Measurements from ENCODE around the gene ENOX1.

ENOX1 gene

DNA sequence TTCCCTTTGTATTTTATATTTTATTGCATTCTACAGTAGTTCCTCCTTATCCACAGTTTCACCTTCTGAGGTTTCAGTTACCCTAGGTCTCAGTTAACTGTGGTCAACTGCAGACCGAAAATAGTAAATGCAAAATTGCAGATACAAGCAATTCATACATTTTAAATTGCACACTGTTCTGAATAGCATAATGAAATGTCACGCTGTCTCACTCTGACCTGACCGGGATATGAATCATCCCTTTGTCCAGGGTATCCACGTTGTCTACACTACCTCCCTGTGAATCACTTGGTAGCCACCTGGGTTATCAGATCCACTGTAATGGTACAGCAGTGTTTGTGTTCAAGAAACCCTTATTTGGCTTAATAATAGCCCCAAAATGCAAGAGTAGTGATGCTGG, 438.4 kb downstream of the ENOX1 start:
- no peak overlapping the region for H2AK5ac ChIP-seq (ENCODE audit: low read length)
- no peak overlapping the region for H3K4me2 ChIP-seq (ENCODE audit: low read length)
- H3K9ac ChIP-seq (ENCODE audit: low read length), result no peak overlapping the region
- H3K18ac ChIP-seq (ENCODE audit: low read length), result no peak overlapping the region
- no peak overlapping the region for H3K4me3 ChIP-seq (ENCODE audit: low read length)
- no peaks in the 10 kb centered on the region for H3K79me2 ChIP-seq (ENCODE audit: control insufficient read depth, insufficient read depth, low read length)
- no peak overlapping the region for H4K8ac ChIP-seq (ENCODE audit: low read depth, low read length)
- H3K23ac ChIP-seq (ENCODE audit: low read length), result no peak overlapping the region
- H3K27me3 ChIP-seq (ENCODE audit: insufficient read depth, low read length, poor library complexity), result no peaks in the 10 kb centered on the region
- no CpG with 5 or more reads among the region's 4 CpGs for WGBS (ENCODE audit: extremely low coverage, insufficient coverage, low lambda C conversion rate)
- no peak overlapping the region for H2BK120ac ChIP-seq (ENCODE audit: low read depth, low read length)
- no peaks in the 10 kb centered on the region for H3K36me3 ChIP-seq (ENCODE audit: control insufficient read depth, insufficient read depth, low read length)
- H3K4me1 ChIP-seq (ENCODE audit: control insufficient read depth, low read depth, low read length), result peaks cover 4% of the 10 kb centered on the region
- H2BK15ac ChIP-seq (replicated peaks; ENCODE audit: low read depth), result no peak overlapping the region
- H3K4ac ChIP-seq (ENCODE audit: low read depth, low read length), result no peak overlapping the region
- H2BK5ac ChIP-seq (ENCODE audit: low read length), result no peak overlapping the region
- no peak overlapping the region for H4K5ac ChIP-seq (ENCODE audit: low read length)
- H3K79me1 ChIP-seq (ENCODE audit: low read length), result no peaks in the 10 kb centered on the region
- DNase-seq, result no peak
- H3K27ac ChIP-seq (ENCODE audit: low read depth, low read length), result no peak overlapping the region
- no peak overlapping the region for H3K56ac ChIP-seq (ENCODE audit: low read length)

DNA sequence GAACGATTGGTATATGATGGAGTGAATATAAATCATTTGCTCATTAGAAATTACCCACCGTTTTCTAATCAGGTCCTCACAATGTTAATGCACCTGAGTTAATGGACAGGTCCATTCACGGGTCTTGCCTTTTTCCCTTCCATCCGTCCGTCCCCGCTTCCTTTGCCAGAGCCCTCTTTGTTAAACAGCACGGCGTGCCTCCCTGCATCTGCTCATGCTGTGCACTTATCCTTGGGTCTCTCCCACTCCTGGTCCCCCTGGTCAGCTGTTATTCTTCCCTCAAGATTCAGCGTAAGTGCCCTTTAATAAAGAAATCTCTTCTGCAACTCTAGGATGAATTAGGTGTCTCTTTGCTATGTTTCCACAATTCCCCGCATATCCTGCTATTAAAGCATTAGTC, 438.9 kb downstream of the ENOX1 start:
- H3K4me1 ChIP-seq (ENCODE audit: control insufficient read depth, low read depth, low read length), result peaks cover 4% of the 10 kb centered on the region
- H4K5ac ChIP-seq (ENCODE audit: low read length), result no peak overlapping the region
- H3K79me2 ChIP-seq (ENCODE audit: control insufficient read depth, insufficient read depth, low read length), result no peaks in the 10 kb centered on the region
- no peak overlapping the region for H2AK5ac ChIP-seq (ENCODE audit: low read length)
- no peak overlapping the region for H2BK120ac ChIP-seq (ENCODE audit: low read depth, low read length)
- no peaks in the 10 kb centered on the region for H3K27me3 ChIP-seq (ENCODE audit: insufficient read depth, low read length, poor library complexity)
- no peak overlapping the region for H3K4ac ChIP-seq (ENCODE audit: low read depth, low read length)
- H3K79me1 ChIP-seq (ENCODE audit: low read length), result no peaks in the 10 kb centered on the region
- H4K8ac ChIP-seq (ENCODE audit: low read depth, low read length), result no peak overlapping the region
- H2BK5ac ChIP-seq (ENCODE audit: low read length), result no peak overlapping the region
- H3K4me3 ChIP-seq (ENCODE audit: low read length), result no peak overlapping the region
- no peak overlapping the region for H3K18ac ChIP-seq (ENCODE audit: low read length)
- H3K23ac ChIP-seq (ENCODE audit: low read length), result no peak overlapping the region
- H3K36me3 ChIP-seq (ENCODE audit: control insufficient read depth, insufficient read depth, low read length), result no peaks in the 10 kb centered on the region
- H3K9ac ChIP-seq (ENCODE audit: low read length), result no peak overlapping the region
- H3K56ac ChIP-seq (ENCODE audit: low read length), result no peak overlapping the region
- no peak for DNase-seq
- no CpG with 5 or more reads among the region's 10 CpGs for WGBS (ENCODE audit: extremely low coverage, insufficient coverage, low lambda C conversion rate)
- H2BK15ac ChIP-seq (replicated peaks; ENCODE audit: low read depth), result no peak overlapping the region
- H3K27ac ChIP-seq (ENCODE audit: low read depth, low read length), result no peak overlapping the region
- H3K4me2 ChIP-seq (ENCODE audit: low read length), result no peak overlapping the region

GRCh38 chr13:43346427-43346826, 440.3 kb downstream of the ENOX1 start:
- H2BK120ac ChIP-seq (ENCODE audit: low read depth, low read length), result no peak overlapping the region
- no peak overlapping the region for H4K8ac ChIP-seq (ENCODE audit: low read depth, low read length)
- H2AK5ac ChIP-seq (ENCODE audit: low read length), result no peak overlapping the region
- WGBS (ENCODE audit: extremely low coverage, insufficient coverage, low lambda C conversion rate), result no CpG with 5 or more reads among the region's 4 CpGs
- no peak overlapping the region for H3K27ac ChIP-seq (ENCODE audit: low read depth, low read length)
- no peak overlapping the region for H4K5ac ChIP-seq (ENCODE audit: low read length)
- no peaks in the 10 kb centered on the region for H3K79me1 ChIP-seq (ENCODE audit: low read length)
- no peak overlapping the region for H3K4ac ChIP-seq (ENCODE audit: low read depth, low read length)
- no peaks in the 10 kb centered on the region for H3K36me3 ChIP-seq (ENCODE audit: control insufficient read depth, insufficient read depth, low read length)
- no peaks in the 10 kb centered on the region for H3K27me3 ChIP-seq (ENCODE audit: insufficient read depth, low read length, poor library complexity)
- H3K79me2 ChIP-seq (ENCODE audit: control insufficient read depth, insufficient read depth, low read length), result no peaks in the 10 kb centered on the region
- no peak overlapping the region for H3K9ac ChIP-seq (ENCODE audit: low read length)
- H3K23ac ChIP-seq (ENCODE audit: low read length), result no peak overlapping the region
- DNase-seq, result peak; percentile 32
- no peak overlapping the region for H3K18ac ChIP-seq (ENCODE audit: low read length)
- H2BK5ac ChIP-seq (ENCODE audit: low read length), result no peak overlapping the region
- H3K4me1 ChIP-seq (ENCODE audit: control insufficient read depth, low read depth, low read length), result peaks cover 4% of the 10 kb centered on the region
- no peak overlapping the region for H3K56ac ChIP-seq (ENCODE audit: low read length)
- no peak overlapping the region for H3K4me3 ChIP-seq (ENCODE audit: low read length)
- no peak overlapping the region for H2BK15ac ChIP-seq (replicated peaks; ENCODE audit: low read depth)
- H3K4me2 ChIP-seq (ENCODE audit: low read length), result no peak overlapping the region

GRCh38 chr13:43343645-43344044, 443.1 kb downstream of the ENOX1 start:
- no CpG with 5 or more reads among the region's 2 CpGs for WGBS (ENCODE audit: extremely low coverage, insufficient coverage, low lambda C conversion rate)
- H3K4me1 ChIP-seq (ENCODE audit: control insufficient read depth, low read depth, low read length), result peaks cover 4% of the 10 kb centered on the region
- no peaks in the 10 kb centered on the region for H3K36me3 ChIP-seq (ENCODE audit: control insufficient read depth, insufficient read depth, low read length)
- H3K9ac ChIP-seq (ENCODE audit: low read length), result no peak overlapping the region
- no peak overlapping the region for H4K8ac ChIP-seq (ENCODE audit: low read depth, low read length)
- H3K79me1 ChIP-seq (ENCODE audit: low read length), result no peaks in the 10 kb centered on the region
- no peak overlapping the region for H3K23ac ChIP-seq (ENCODE audit: low read length)
- H2BK5ac ChIP-seq (ENCODE audit: low read length), result no peak overlapping the region
- no peak overlapping the region for H2BK120ac ChIP-seq (ENCODE audit: low read depth, low read length)
- H3K4me3 ChIP-seq (ENCODE audit: low read length), result no peak overlapping the region
- no peak overlapping the region for H3K18ac ChIP-seq (ENCODE audit: low read length)
- H3K56ac ChIP-seq (ENCODE audit: low read length), result no peak overlapping the region
- H4K5ac ChIP-seq (ENCODE audit: low read length), result no peak overlapping the region
- no peak for DNase-seq
- H3K27ac ChIP-seq (ENCODE audit: low read depth, low read length), result no peak overlapping the region
- H2AK5ac ChIP-seq (ENCODE audit: low read length), result no peak overlapping the region
- H3K27me3 ChIP-seq (ENCODE audit: insufficient read depth, low read length, poor library complexity), result no peaks in the 10 kb centered on the region
- H3K4ac ChIP-seq (ENCODE audit: low read depth, low read length), result no peak overlapping the region
- H3K79me2 ChIP-seq (ENCODE audit: control insufficient read depth, insufficient read depth, low read length), result no peaks in the 10 kb centered on the region
- H2BK15ac ChIP-seq (replicated peaks; ENCODE audit: low read depth), result no peak overlapping the region
- no peak overlapping the region for H3K4me2 ChIP-seq (ENCODE audit: low read length)

DNA sequence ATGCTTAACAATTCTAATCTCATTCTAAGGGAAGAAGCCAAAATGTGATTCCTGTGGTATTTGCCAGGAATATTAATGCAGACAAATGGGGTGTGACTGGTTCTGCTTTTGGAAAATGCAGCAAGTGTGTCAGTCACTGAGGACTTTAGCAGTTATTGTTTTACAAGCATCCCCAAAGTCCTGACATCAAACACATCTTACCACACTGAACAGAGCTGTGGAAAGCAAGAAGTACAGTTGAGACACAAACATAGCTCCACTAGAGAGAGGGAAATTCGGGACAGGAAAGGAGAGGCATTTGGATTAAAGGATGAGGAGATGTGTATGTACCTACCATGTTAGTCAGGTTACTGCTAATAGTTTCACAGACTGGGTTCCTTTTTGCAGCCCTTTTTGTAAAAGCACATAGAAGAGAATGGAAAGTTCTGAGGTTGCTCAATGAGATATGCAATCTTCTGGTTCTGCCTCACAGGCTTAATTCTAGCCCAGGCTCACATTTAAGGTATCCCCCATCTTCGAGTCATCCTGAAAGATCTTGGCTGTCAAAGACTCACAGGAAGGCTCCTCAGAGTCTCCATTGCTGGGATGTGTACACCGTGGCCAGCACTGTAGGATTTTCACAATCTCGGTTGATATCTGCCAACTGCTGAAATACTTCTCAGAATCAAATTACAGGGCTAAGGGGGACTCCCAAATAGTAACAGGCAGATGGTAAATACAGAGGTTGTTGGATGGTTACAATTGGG, 446.8 kb downstream of the ENOX1 start:
- Histone ChIP-seq H2BK120ac (ENCODE audit: low read depth, low read length) (no peak overlapping the region), H3K27me3 (ENCODE audit: insufficient read depth, low read length, poor library complexity) (no peaks in the 10 kb centered on the region), H4K5ac (ENCODE audit: low read length) (no peak overlapping the region), H4K8ac (ENCODE audit: low read depth, low read length) (no peak overlapping the region), H3K36me3 (ENCODE audit: control insufficient read depth, insufficient read depth, low read length) (no peaks in the 10 kb centered on the region), H3K79me2 (ENCODE audit: control insufficient read depth, insufficient read depth, low read length) (no peaks in the 10 kb centered on the region), H3K4me2 (ENCODE audit: low read length) (no peak overlapping the region), H3K27ac (ENCODE audit: low read depth, low read length) (no peak overlapping the region), H3K79me1 (ENCODE audit: low read length) (no peaks in the 10 kb centered on the region), H3K4ac (ENCODE audit: low read depth, low read length) (no peak overlapping the region), H3K4me3 (ENCODE audit: low read length) (no peak overlapping the region), H2AK5ac (ENCODE audit: low read length) (no peak overlapping the region), H2BK15ac (replicated peaks; ENCODE audit: low read depth) (no peak overlapping the region), H3K23ac (ENCODE audit: low read length) (no peak overlapping the region), H2BK5ac (ENCODE audit: low read length) (no peak overlapping the region), H3K18ac (ENCODE audit: low read length) (no peak overlapping the region), H3K56ac (ENCODE audit: low read length) (no peak overlapping the region), H3K9ac (ENCODE audit: low read length) (no peak overlapping the region), H3K4me1 (ENCODE audit: control insufficient read depth, low read depth, low read length) (no peaks in the 10 kb centered on the region)
- no CpG with 5 or more reads among the region's 4 CpGs for WGBS (ENCODE audit: extremely low coverage, insufficient coverage, low lambda C conversion rate)
- no peak for DNase-seq

Data from mesendoderm (in vitro differentiated cells).